Subcutaneous adipose tissue (tissue), 4 donors: ENCODE data around the gene MAP3K5. TPM values are rescaled to one million over a fixed set of nuclear protein-coding genes. Genes with fewer than 3 reads are reported as not detected.

ENCODE experiments used
- CTCF ChIP-seq: fragments of 450-650 bp; IDR thresholded peaks from one replicate; pipeline ENCODE4 v1.5.1; 2016; ENCODE audit warnings: low read depth, mild to moderate bottlenecking, control low read depth, antibody characterized with exemption, moderate library complexity
- total RNA-seq, 4 donors: library from RNA; depleted of rRNA; stranded (reverse); fragments of >200 nt; gene quantifications; one replicate each; pipeline ENCODE4 v1.1.0, GENCODE V29; 2016

The MAP3K5 gene
- total RNA-seq, 4 donors from 2014 or later = 20.9 to 44.0 (median 37.1) TPM

GRCh38 chr6:136684466-136684865 is 107.8 kb downstream of the MAP3K5 start:
- TF ChIP-seq CTCF = no peak

GRCh38 chr6:136683209-136683941 is 108.9 kb downstream of the MAP3K5 start:
- TF ChIP-seq CTCF = no peak

GRCh38 chr6:136682292-136682691 is 110.0 kb downstream of the MAP3K5 start:
- no peak for TF ChIP-seq CTCF

- no peak for TF ChIP-seq CTCF
Measured at GRCh38 chr6:136677822-136678221, 114.5 kb downstream of the MAP3K5 start.

GRCh38 chr6:136677344-136677743 is 114.9 kb downstream of the MAP3K5 start:
- TF ChIP-seq CTCF = no peak

GRCh38 chr6:136676075-136676474 is 116.2 kb downstream of the MAP3K5 start:
- no peak for TF ChIP-seq CTCF

- no peak for TF ChIP-seq CTCF
Measured at GRCh38 chr6:136673571-136673970, 118.7 kb downstream of the MAP3K5 start.
